NCI-H82 treated with DMSO at 0.1 percent for 48 hours (cell line): ENCODE measurements around the gene TRPM6.
"Not testable (repeated sequence)": the region's sequence is repeated elsewhere in the genome, so short reads cannot be mapped to it uniquely, and the experiment has no call there.

Experiments used
- DNase-seq: peaks from one replicate; lab custom pipeline; 2025; ENCODE audit not compliant: unreplicated experiment; lab: John Stamatoyannopoulos, UW

The TRPM6 gene

GRCh38 chr9:74860247-74860646, 27.5 kb downstream of the TRPM6 start:
- not testable (repeated sequence) for DNase-seq

- DNase-seq: no peak
Observed at GRCh38 chr9:74859786-74860185, 27.9 kb downstream of the TRPM6 start.

GRCh38 chr9:74858751-74859414, 28.8 kb downstream of the TRPM6 start:
- no peak for DNase-seq

- no peak for DNase-seq
Observed at GRCh38 chr9:74856989-74857388, 30.7 kb downstream of the TRPM6 start.

- no peak for DNase-seq
Observed at GRCh38 chr9:74855072-74855471, 32.6 kb downstream of the TRPM6 start.

- not testable (repeated sequence) for DNase-seq
Observed at GRCh38 chr9:74853024-74853423, 34.7 kb downstream of the TRPM6 start.

- no peak for DNase-seq
Observed at GRCh38 chr9:74848153-74848525, 39.6 kb downstream of the TRPM6 start.

- no peak for DNase-seq
Observed at GRCh38 chr9:74847478-74848152, 40.1 kb downstream of the TRPM6 start.

GRCh38 chr9:74846766-74847165, 41.0 kb downstream of the TRPM6 start:
- DNase-seq: no peak

- no peak for DNase-seq
Observed at GRCh38 chr9:74838351-74838750, 49.4 kb downstream of the TRPM6 start.

- no peak for DNase-seq
Observed at GRCh38 chr9:74824654-74825053, 63.1 kb downstream of the TRPM6 start.

GRCh38 chr9:74821636-74822035, 66.1 kb downstream of the TRPM6 start:
- DNase-seq: no peak

- DNase-seq: no peak
Observed at GRCh38 chr9:74817816-74818215, 69.9 kb downstream of the TRPM6 start.

- no peak for DNase-seq
Observed at GRCh38 chr9:74817281-74817810, 70.4 kb downstream of the TRPM6 start.

GRCh38 chr9:74810200-74810599, 77.5 kb downstream of the TRPM6 start:
- no peak for DNase-seq

GRCh38 chr9:74804018-74804385, 83.7 kb downstream of the TRPM6 start:
- DNase-seq: no peak

- DNase-seq: no peak
Observed at GRCh38 chr9:74803376-74804017, 84.2 kb downstream of the TRPM6 start.

- DNase-seq: no peak
Observed at GRCh38 chr9:74800226-74800625, 87.5 kb downstream of the TRPM6 start.

- no peak for DNase-seq
Observed at GRCh38 chr9:74795803-74796202, 91.9 kb downstream of the TRPM6 start.

- no peak for DNase-seq
Observed at GRCh38 chr9:74795081-74795480, 92.6 kb downstream of the TRPM6 start.

- DNase-seq: no peak
Observed at GRCh38 chr9:74784506-74784905, 103.2 kb downstream of the TRPM6 start.

GRCh38 chr9:74783408-74783807, 104.3 kb downstream of the TRPM6 start:
- no peak for DNase-seq
